Upper lobe of right lung (tissue), 1 donor: ENCODE measurements around the gene MRPS2. TPM values are rescaled to one million over a fixed set of nuclear protein-coding genes. Genes with fewer than 3 reads are reported as not detected.
"Not testable (repeated sequence)": the region's sequence is repeated elsewhere in the genome, so short reads cannot be mapped to it uniquely, and the experiment has no call there.

Experiments
- ATAC-seq: fragments of 200-7000 bp; cut with Tn5 transposase; one replicate; pipeline ENCODE4 v1.9.1; 2020; ENCODE audit warnings: mild to moderate bottlenecking, moderate library complexity
- DNase-seq: peaks from one replicate; pipeline ENCODE4 v3.0.0-alpha.2; 2020
- H3K27ac ChIP-seq: fragments of 200-600 bp; one replicate; pipeline ENCODE4 v1.8.0; 2022
- H3K27me3 ChIP-seq: fragments of 200-600 bp; one replicate; pipeline ENCODE4 v1.8.0; 2022; ENCODE audit warnings: mild to moderate bottlenecking
- H3K36me3 ChIP-seq: fragments of 200-600 bp; one replicate; pipeline ENCODE4 v1.8.0; 2022
- H3K4me1 ChIP-seq: fragments of 200-600 bp; one replicate; pipeline ENCODE4 v1.8.0; 2022
- H3K4me3 ChIP-seq: fragments of 200-600 bp; one replicate; pipeline ENCODE4 v1.8.0; 2022; ENCODE audit warnings: mild to moderate bottlenecking
- H3K9me3 ChIP-seq: fragments of 200-600 bp; one replicate; pipeline ENCODE4 v1.8.0; 2022
- intact Hi-C: fragments of 100-400 bp; cut with DNase I; formaldehyde crosslinking; loops from one replicate; pipeline ENCODE4 v1.11.0; 2022
- total RNA-seq: library from RNA; stranded (reverse); fragmentation: NEBNext Ultra II Directional; extraction: Animal tissue kit (Norgen Biotek cat#: 25700); gene quantifications from one replicate; pipeline ENCODE4 v1.2.1, GENCODE V29; 2021
- TF ChIP-seq, protein P1 (sequence below): fragments of 200-600 bp; IDR thresholded peaks from one replicate; pipeline ENCODE4 v1.8.0; 2022; ENCODE audit warnings: antibody characterized with exemption
- donor health status: DM: no; HTN: yes; CAD: no; lungs with severe emphysema.

MRPS2 gene
- total RNA-seq, 1 donor from 2014 or later = 23.0 TPM

DNA sequence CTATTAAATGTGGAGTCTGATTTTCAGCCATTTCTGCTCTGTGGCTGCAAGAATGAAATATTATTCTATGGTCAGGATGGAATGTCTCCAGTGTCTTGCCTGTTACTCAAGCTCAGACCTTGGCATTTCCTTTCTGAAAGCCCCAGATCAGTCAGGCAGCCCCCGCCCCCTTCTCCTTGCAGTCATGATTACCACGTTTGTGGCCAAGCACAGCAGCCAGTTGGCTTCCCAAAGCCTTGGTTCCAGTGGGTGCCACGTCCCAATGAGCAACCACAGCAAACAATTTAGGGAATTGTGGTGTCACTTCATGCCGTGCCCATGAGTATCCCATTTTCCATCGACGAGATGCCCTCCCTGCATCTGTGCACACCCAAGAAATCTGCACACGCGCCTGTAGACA lies 35.7 kb downstream of the MRPS2 start:
- intact Hi-C loops = no loop called here
- DNase-seq (no peak), ATAC-seq (no peak)
- Histone ChIP-seq H3K4me1 (no peaks in the 10 kb centered on the region), H3K4me3 (no peak overlapping the region), H3K27ac (no peak overlapping the region), H3K27me3 (peaks cover 10% of the 10 kb centered on the region), H3K9me3 (no peaks in the 10 kb centered on the region), H3K36me3 (no peaks in the 10 kb centered on the region)
- TF ChIP-seq, protein P1, sequence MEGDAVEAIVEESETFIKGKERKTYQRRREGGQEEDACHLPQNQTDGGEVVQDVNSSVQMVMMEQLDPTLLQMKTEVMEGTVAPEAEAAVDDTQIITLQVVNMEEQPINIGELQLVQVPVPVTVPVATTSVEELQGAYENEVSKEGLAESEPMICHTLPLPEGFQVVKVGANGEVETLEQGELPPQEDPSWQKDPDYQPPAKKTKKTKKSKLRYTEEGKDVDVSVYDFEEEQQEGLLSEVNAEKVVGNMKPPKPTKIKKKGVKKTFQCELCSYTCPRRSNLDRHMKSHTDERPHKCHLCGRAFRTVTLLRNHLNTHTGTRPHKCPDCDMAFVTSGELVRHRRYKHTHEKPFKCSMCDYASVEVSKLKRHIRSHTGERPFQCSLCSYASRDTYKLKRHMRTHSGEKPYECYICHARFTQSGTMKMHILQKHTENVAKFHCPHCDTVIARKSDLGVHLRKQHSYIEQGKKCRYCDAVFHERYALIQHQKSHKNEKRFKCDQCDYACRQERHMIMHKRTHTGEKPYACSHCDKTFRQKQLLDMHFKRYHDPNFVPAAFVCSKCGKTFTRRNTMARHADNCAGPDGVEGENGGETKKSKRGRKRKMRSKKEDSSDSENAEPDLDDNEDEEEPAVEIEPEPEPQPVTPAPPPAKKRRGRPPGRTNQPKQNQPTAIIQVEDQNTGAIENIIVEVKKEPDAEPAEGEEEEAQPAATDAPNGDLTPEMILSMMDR = no peak

DNA sequence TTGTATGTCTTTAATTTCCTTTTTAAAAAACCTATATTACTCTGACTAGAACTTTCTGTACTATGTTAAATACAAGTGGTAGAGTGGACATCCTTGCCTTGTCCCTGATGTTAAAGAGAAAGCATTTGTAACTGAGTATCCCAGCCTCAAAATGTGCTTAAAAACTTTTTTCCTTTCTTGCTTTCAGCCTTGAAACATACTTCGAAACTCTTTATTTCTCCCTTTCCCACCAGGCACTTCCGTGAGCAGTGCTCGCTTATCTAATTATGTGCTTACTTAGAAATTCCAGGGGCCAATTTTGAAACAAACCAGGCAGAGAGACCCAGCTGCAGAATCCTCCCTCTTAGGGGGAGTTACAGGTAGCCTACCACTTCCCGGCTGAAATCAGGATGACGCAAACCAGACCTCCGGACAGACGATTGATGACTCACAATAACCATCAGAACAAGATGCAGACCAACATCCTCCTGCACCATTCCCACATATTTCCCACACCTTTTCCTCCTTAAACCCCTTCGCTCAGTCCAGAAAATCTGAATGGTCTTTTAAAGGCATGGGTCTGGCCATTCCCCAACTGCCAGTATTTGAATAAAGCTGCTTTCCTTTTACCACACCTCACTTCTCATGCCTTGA lies 42.9 kb downstream of the MRPS2 start:
- DNase-seq, H3K27me3 ChIP-seq, H3K27ac ChIP-seq, H3K4me3 ChIP-seq, H3K9me3 ChIP-seq, H3K36me3 ChIP-seq, H3K4me1 ChIP-seq, intact Hi-C loops, ATAC-seq: not testable (repeated sequence)

DNA sequence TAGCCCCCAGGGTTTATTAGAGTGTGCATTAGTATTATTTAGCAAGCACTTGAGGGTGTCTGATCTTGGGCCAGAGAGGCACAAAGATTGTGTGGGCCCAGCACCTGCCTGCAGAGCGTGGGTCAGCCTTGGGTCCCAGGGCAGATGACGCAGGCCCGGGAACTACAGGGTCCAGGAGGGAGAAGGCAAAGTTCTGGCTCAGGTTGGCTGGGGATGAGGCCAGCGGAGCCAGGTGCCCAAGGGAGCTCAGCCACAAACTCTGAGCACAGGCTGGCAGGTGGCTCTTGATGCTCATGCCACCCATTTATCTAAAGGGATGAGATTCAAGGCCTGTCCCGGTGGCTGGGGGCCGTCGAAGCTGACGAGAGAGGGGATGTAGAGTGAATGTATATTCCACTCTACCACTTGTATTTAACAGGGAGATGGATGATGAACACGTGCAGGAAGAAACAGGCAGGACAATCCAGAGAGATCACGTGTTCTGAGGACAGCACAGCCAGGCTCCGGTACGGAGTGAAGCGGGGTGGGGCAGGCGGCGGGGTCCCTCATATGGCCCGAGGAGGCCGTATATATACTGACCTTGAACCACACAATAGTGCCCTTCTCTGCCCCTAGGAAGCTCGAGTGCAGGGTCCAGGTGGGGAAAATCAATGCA lies 44.6 kb downstream of the MRPS2 start:
- Histone ChIP-seq H3K36me3 (no peaks in the 10 kb centered on the region), H3K27me3 (no peaks in the 10 kb centered on the region), H3K4me1 (no peaks in the 10 kb centered on the region), H3K9me3 (no peaks in the 10 kb centered on the region), H3K4me3 (no peak overlapping the region), H3K27ac (no peak overlapping the region)
- TF ChIP-seq, protein P1 = no peak
- DNase-seq (peak; percentile 48), ATAC-seq (no peak)
- intact Hi-C loops = no loop called here

DNA sequence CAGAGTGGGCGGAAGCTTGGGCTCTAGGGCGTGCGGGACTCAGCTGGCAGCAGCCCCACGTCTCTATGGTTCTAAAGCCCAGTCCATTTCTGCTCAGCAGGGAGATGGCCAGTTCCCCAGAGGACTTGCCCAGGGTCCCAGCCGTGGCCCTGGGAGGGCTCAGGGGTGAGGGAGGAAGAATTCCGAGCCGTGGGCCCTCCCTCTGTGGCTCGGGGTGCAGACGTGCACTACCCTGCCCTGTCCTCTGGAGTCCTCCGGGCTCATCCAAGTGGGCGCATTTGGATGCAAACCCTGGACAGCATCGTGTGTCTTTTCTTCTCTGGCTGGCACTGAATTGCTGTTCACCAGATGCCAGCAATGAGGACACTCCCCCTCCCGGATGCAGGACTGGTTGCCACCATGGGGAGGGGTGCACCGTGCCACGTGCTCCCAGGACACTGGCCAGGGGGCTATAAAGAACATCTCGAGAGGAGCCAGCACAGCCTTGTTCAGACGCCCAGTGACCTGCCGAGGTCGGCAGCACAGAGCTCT lies 45.2 kb downstream of the MRPS2 start, which contains the start of gene OBP2A:
Gene OBP2A (plus strand): TSS at position 481 of the 531 bp plus-strand sequence. CDS start 55 bp downstream, outside the sequence.
- H3K4me1 ChIP-seq, H3K36me3 ChIP-seq, H3K27me3 ChIP-seq, H3K27ac ChIP-seq, intact Hi-C loops, H3K4me3 ChIP-seq, H3K9me3 ChIP-seq, ATAC-seq: not testable (repeated sequence)
- DNase-seq = peak; percentile 38

DNA sequence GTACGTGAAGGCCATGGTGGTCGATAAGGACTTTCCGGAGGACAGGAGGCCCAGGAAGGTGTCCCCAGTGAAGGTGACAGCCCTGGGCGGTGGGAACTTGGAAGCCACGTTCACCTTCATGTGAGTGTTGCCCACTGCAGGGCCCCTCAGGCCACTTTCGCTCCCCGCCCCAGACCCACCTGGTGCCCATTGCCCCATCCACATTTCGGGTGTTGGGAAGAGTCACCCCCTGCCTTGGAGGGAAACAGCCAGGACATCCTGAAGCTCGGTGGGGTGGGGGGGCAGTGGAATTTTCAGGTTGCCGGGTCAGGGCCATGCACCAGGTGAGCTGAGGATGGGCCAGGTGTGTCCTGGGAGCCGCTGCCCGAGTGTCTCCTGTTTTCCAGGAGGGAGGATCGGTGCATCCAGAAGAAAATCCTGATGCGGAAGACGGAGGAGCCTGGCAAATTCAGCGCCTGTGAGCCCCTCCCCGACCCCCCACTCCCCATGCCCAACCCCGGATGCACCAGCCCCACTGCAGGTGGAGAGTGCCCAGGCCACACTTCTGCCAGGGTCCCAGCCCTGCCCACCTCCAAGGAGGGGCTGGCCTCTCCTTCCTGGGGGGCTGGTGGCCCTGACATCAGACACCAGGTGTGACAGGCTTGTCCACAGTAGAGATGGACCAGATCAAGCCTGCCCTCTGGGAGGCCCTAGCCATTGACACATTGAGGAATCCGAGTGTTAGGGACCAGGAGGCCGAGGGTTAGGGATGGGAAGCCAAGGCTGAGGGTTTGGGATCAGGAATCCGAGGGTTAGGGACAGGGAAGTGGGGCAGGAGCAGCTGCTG lies 46.5 kb downstream of the MRPS2 start:
- intact Hi-C loops = not testable (repeated sequence)

DNA sequence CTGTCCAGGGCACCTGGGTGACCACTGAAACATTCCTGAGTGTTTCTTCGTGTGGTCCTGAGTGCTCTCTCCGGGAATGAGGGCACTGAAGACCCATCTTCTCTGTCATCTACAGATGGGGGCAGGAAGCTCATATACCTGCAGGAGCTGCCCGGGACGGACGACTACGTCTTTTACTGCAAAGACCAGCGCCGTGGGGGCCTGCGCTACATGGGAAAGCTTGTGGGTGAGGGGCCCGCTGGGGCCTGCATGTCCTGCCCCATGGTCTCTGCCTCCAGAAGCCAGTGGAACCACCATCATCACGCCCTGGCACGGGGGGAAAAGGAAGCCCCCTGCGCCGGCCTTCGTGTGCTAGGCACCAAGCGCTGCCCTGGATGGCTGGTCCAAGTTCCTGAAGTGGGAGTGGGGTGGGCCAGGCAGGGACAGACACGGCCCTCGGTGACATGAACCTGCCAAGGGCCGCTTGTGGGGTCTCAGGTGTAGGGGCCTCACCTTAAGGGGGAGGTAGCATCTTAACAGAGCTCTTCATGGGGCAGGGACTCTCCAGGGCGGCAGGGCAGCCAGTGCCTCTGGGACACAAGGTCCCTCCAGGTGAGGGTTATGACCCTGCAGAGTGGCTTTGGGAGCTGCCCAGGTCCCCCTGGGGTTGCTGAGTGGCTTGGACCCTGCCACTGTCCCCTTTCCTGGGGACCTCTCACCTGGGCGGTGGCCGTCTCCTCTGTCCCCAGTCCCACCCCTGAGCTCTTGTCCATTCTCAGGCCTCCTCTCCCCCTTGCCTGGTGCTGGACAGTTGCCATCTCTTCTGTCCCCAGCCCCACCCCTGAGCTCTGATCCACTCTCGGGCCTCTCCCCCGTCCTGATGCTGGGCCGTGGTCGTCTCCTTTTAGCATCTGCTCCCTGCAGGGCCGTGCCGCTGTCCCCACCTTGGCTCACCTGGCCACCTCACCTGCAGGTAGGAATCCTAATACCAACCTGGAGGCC lies 47.6 kb downstream of the MRPS2 start:
- Histone ChIP-seq H3K36me3 (no peaks in the 10 kb centered on the region), H3K27me3 (no peaks in the 10 kb centered on the region), H3K4me3 (no peak overlapping the region), H3K27ac (no peak overlapping the region), H3K4me1 (no peaks in the 10 kb centered on the region), H3K9me3 (no peaks in the 10 kb centered on the region)
- DNase-seq = peak; percentile 57
- TF ChIP-seq, protein P1 = no peak
- no peak for ATAC-seq
- intact Hi-C loops = no loop called here

More for the DNA sequence above, 46.5 kb downstream of the MRPS2 start:
- not testable (repeated sequence) for ATAC-seq, H3K27ac ChIP-seq, H3K9me3 ChIP-seq, H3K27me3 ChIP-seq, H3K4me1 ChIP-seq, H3K36me3 ChIP-seq, H3K4me3 ChIP-seq
- DNase-seq = peak; percentile 51

DNA sequence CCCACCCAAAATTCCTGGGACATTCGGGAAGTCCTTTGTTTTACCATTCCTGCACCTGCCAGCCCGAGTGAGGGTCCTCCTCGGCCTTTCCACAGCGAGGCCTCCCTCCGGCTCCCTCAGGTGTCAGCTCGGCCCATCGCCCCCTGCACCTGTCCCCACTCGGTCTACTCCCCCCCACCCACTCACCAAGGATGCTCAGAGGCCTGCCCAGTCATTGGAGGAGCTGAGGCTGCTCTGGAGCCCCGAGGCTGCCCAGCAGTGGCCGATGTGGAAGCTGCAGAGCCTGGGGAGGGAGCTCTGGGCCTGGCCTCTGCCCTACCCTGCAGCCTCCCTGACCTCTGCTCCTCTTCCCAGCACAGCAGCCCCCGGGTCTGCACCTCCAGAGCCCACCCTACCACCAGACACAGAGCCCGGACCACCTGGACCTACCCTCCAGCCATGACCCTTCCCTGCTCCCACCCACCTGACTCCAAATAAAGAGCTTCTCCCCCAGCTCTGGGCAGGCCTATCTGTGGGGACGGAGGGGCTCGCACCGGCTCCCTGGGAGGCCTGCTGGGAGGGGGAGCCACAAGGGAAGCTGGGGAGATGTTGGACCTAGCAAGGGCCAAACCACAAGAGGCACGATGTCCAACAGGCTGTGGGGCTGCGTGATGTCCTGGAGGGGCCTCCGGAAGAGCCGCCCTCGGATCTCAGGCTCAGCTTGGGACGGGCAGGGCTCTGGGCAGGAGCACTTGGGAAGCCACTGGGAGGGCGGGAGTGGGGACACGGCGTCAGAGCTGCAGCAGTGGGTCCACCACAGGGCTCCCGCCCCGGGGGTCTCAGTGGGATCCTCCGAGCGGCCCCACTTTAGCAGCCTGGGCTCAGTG lies 49.2 kb downstream of the MRPS2 start:
- H3K27ac ChIP-seq, H3K36me3 ChIP-seq, H3K4me3 ChIP-seq, H3K4me1 ChIP-seq, H3K27me3 ChIP-seq, intact Hi-C loops, H3K9me3 ChIP-seq, ATAC-seq: not testable (repeated sequence)
- DNase-seq = peak; percentile 53
